Renal cortex interstitium (tissue), 11 donors: ENCODE measurements around the gene RNF6. TPM values are rescaled to one million over a fixed set of nuclear protein-coding genes. Genes with fewer than 3 reads are reported as not detected.

ENCODE experiments used
- DNase-seq, 11 donors: peaks; one replicate each; pipeline ENCODE4 v3.0.0-alpha.2; 2013; ENCODE audit warnings: low read depth in 9 of 11, low spot score in 4 of 11; ENCODE audit errors: extremely low read depth in 1 of 11
- polyA plus RNA-seq, 3 donors: library from polyadenylated mRNA; unstranded; fragments of 120-200 nt; gene quantifications; one replicate each; pipeline ENCODE4 v1.2.1, GENCODE V29; 2013; ENCODE audit not compliant: insufficient read length in 3 of 3

RNF6 gene
- polyA plus RNA-seq, 3 donors, result 33.4 to 38.6 (median 34.5) TPM

DNA sequence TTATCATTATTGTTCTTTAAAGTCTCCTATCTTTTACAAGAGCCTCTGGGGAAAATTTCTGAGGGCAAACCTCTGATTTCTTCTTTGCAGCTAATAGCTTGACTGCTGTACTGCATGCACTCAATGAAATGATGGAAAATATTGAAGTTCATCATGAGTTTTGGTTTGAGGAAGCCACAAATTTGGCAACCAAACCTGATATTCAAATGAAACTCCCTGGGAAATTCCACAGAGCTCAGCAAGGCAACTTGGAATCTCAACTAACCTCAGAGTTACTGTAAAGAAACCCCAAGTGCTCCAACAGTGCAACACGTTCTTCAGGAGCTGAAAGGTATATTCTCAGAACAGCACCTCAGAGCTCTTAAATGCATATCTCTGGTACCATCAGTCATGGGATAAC is 14.2 kb upstream of the RNF6 start:
- no peak for DNase-seq

DNA sequence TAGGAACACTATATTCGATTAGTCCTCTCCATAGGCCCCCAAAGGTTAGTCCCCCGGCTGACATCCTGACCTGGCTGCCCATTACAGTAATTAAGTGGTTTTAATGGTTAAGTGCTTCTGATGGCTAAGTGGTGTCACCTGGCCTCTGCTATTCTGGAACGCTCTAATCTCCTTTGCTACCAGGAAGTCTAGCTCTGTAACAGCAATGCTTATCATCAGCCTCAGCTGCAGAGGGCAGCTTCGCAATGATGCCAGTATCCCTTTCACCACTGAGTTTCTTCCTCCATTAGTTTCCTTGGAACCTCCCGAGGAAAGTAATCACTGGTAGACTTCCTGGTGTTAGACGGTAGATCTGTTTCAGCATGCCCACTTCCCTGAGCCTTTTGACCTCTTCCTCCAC is 8.6 kb upstream of the RNF6 start:
- no peak for DNase-seq

DNA sequence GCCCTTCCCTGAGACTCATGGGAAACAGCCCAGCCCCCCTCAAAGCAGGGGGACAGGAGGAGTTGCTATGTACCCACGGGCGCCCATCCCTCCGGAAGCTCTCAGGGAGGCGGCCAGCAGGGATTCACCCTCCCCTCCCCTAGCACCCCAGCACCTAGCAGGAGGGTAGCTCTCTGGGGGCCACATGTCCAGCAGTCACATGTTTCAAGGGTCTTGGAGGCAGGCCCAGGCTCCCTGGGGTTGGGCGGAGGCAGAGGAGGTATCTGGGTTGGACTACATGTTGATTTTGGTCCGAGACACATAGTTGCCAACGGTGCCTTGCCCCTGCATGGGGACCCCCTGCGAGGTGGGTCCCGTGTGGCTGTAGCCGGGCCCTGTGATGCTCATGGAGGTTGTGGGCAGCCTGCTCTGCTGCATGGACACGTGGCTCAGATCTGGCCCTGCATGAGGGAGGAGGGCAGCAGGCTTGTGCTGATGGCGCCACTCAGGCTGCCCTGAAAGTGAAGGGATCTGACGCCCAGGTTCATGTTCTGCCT is 7.0 kb upstream of the RNF6 start:
- DNase-seq, result no peak

DNA sequence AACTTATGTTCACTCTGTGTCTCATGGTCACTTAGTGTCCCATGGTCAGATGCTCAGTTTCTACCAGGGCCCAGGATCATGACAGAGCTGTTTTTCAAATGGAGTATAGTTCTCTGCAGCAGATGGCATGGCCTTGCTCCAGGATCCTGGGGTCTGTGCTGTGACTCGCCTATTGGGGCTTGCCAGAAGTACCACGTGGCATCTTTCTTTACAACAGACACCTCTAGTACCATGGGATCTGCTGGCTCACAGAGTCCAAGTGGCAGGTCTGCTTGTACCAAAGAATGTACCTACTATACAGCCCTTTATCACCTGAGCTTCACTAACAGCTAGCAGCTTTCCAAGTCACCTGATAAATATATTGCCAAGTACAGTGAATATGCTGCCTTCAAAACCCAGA is 6.0 kb upstream of the RNF6 start:
- no peak for DNase-seq

DNA sequence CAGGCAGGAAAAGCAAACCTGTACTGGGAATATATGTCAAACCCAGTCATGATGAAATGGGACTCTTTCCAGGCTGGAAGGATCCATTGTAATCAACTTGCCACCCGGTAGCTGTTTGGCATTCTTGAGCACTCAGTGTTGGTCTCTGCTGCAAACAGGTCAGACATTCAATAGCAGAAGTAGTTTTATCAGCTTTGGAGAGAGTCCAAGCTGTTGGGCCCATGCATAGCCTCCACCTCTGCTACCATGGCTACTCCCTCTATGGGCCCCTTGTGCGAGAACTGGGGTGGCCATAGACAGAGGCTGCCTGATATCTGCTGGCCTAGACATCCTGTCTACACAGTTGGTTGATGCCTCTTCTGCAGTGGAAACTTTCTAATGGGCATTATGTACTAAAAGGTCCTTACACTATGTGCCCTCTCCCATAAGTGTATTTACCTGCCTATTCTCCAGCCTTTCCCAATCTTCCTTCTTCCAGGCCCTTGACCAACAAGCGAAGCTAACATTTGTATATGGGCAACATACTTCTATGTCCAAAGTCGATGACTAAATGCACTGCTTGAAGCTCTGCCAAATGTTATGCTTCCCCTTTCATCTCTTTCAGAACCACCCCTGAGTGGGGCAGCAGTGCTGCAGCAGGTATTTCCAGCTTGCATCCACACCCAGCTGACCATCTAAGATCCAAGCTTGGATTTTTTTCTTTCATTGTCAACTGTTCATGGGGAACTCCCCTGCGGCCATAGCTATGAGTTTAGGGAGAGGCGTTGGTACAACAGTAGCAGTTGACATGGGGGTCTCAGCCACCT is 5.3 kb upstream of the RNF6 start:
- DNase-seq, result no peak

DNA sequence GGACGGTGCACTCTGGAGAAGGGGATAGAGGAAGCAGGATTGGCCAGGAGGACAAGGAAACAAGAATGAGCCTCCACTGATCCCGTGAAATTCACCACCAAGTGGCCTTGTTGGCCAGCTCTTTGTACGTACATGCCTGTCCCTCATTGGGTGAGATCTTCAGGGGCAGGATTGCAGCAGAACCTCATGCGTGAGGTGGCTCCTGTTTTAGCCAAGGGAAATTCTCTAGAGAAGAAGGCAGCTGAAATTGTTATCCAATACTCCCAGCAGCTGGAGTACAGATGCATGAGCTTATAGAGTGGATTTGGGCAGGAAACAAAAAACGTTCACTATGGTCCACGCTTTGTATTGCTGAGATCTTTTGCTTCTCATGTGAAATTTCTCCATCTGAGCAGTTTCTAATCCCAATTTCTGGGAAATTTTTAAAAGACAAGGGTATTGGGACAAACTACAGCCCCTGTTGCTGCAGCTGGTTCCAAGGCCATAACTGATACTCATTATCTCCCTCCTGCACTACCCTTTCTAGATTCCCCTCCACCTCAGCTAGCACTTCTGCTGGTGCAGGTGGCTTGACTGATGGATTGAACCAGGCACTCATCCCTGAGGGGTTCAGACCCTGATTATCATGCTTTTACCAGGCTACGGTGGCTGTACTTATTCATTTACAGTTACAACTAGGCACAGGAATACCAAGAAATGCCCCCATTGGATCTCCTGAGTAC is 3.9 kb upstream of the RNF6 start:
- no peak for DNase-seq

DNA sequence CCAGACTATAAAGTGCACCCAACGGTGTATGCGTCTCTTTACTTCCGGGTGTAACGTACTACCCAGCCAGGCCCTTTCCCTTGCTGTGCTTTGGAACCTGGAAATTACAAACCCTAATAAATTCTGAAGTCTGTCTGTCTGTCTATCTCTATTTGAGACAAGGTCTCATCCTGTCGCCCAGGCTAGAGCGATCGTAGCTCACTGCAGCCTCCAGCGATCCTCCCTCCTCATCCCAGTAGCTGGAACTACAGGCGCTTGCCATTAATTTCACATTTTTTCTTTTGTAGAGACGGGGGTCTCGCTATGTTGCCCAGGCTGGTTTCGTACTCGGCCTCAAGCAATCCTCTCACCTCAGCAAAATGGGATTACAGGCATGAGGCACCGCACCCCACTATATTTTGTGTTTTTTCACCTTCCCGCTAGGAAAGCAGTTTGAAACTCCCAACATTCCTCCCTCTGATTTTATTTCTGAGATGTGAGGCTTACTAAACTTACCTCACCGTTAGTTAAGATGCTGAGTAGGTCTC is 469 bp upstream of the RNF6 start:
- DNase-seq, result no peak

DNA sequence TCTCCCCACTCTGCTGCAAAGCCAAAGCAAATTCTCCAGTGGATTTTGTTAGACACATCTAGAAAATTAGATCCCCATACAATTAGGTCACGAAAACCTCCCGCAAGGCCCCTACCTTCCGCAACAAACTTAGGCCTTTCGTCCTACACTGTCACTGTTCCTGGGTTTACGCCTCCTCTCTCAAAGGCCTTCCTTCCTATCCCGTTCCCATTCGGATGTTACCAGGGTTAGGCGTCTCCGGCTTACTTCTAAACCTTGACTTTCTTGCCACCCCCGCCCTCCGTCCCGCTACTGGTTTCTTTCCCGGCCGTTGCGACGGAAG is 754 bp downstream of the RNF6 start:
- no peak for DNase-seq

DNA sequence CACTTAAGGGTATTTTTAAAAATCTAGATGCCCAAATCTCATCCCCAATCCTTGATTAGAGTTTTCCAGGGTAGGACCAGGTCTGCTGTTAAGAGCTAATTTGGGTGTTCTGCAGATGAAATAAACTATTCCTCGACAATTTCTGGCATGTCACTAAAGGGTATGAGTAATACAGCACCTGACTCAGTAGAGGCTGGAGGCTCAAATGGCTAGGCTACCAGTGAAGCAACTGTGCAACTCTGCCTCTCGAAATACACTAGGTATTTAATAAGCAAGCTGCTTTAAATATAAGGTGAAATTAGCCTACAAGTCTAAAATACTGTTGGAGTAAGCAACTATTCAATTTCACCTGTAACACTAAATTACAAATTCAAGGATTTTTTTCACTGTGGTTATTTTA is 1.5 kb downstream of the RNF6 start:
- DNase-seq, result no peak

DNA sequence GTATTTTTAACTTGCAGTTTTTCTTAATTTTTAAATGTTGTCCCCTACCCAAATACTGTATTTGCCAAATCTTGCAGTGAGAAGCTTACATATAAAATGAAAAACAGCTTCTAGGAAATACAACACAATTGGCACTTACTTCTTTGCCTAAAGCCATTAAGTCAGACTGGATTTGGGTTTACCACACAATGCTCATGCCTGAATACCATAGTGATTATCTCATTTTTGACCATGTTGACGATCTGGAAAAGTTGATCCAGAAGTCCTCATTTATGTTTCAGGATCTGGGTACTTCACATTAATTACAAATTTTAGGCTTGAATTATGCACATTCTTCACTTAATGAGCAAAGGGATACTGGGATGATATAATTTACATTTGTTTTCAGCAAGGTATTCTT is 2.4 kb downstream of the RNF6 start:
- DNase-seq, result no peak

DNA sequence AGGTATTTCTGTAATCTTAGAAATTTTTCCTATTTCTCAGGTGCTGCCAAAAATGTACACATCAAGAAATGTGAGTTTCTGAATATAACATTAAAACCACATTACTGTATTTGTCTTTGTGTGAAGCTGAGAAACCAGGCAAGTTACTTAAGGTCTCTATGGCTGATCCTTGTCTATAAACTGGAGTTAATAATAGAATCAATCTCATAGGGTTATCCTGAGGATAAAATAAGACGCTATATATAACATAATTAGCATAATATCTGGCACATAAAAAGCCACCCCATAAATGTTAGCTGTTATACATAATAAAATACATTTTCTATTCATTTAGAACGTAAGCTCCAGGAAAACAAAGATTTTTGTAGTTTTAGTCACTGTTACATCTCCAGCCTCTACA is 6.1 kb downstream of the RNF6 start:
- DNase-seq, result no peak

DNA sequence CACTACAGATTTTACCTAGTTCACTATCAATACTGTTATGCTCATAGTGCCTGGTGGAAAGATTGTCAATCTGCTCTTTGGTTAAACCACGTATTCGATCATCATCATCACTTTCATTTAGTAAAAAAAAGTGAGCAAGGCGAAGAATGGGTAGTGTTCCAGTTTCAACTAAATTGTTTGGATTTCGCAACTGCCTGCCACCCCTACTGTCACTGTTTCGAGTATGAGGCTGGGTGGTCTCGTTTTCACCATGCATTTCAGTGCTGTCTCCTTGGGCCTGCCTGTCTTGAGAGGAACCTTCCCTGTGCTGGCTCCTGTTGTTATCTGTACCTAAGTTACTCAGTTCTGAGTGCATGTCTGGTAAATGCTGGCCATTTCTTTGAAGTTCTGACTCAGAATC is 8.1 kb downstream of the RNF6 start:
- DNase-seq, result no peak

DNA sequence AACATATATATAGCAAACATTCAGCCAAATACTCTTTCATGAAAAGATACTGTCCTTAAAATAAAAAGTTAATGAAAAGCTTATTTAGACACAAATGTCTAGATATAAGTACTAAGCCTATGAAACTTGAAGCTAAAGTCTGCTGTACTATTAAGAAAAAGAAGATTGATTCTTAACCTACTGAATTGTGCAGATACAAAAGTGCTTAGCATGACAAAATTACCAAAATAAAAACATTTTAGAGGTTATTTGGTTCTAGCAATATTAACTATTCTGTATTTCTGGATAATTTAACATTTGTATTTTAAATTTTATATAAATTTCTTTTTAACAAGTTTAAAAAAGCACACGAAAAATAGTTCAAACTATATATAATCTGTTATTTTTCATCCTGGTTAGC is 8.8 kb downstream of the RNF6 start:
- DNase-seq, result no peak

DNA sequence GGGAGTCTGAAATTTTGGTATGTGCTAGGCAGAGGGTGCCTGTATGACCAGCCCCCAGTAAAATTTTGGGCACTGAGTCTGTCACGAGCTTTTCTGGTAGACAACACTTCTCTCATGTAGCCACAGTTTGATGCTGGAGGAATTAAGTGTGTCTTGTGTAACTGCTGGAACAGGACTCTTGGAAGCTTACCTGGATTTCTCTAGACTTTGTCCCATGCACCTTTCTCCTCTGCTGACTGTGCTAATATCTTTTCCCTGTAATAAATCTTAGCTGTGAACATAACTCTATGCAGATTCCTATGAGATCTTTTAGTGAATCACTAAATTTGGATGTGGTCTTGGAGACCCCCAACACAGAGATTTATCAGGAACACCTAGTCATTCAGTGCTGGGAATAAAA is 13.8 kb downstream of the RNF6 start:
- no peak for DNase-seq

DNA sequence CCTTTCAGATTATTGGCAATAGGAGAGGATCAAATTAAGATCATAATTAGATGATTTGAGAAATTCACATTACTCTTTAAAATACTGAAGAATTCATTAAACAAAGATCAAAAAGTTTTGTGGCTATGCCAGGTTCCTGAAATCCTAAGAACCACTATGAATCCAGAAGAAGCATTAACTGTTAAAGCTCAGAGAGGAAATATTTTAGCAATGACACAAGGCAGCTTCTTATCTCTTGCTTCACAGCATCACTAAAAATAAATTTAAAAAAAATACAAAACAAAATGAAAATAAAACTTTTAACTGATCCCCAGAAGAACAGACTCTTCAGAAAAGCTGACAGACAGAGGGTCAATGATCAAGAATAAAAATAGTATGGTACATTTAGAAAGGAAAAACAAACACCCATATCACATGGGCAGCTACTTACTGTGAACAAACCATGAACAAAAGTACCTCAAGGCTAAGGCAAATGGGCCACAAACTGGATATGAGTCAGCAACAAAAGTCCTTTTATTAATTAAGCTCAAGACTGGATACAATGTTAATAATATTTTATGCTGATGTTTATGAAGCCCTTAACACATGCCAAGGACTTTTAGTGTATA is 19.6 kb downstream of the RNF6 start:
- no peak for DNase-seq

DNA sequence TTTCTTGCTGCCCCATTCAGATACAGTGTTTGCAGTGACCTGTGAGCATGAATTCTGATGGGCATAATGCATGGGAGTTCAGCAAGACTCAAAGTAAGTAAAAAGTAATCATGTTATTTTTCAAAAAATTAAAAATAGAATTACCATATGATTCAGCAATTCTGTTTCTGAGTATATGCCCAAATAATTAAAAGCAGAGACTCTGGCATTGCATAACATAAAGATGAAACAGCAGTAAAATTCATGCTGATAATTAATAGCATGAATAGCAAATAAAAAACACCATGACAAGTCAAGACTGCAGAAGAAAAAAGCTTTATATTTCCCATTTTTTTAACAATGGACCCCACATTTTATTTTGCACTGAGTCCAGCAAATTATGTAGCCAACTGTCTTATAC is 21.3 kb downstream of the RNF6 start:
- DNase-seq, result no peak

DNA sequence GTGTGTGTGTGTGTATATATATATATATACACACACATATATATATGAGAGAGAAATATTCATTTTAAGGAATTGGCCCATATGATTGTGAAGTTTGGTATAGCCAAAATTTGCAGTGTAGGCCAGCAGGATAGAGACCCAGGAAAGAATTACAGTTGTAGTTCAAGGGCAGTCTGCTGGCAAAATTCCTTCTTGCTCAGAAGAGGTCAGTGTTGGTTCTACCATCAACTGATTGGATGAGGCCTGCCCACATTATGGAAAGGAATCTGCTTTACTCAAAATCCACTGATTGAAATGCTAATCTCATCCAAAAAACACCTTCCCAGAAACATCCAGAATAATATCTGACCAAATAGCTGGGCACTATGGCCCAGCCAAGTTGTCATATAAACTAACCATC is 24.0 kb downstream of the RNF6 start:
- no peak for DNase-seq

DNA sequence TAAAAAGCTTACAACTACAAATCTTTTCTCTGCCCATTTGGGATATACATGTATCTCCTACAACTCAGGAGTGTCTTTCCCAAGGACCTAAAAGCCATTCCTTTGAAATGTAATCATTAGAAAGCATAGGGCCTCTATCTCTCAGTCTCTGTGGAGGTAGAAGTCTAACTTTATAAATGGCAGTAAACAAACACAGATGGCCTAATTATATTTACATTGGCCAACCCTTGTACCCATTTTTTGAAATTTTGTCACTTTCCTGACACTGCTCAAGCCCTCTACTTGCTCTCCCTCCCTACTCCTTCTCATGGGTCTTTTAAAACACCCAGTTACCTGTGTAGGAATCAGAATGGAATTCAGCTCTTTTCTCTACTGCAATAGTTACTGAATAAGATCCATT is 24.8 kb downstream of the RNF6 start:
- no peak for DNase-seq

DNA sequence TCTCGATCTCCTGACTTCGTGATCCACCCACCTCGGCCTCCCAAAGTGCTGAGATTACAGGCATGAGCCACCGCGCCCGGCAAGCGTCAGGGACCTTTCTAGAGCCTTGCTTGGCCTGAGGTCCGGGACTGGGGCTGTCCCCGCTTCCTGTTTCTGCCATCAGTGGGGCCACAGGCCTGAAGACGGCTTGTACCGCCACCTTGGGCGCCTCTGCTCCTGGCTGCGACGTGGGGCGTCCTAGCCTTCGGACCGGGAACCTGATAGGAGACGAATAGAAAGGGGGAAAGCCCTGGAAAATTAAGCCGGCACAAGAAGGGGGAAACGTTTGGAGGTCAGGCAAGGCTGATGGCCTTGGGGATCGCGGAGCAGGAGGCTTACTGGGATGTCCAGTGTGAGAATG is 35.1 kb downstream of the RNF6 start:
- DNase-seq, result no peak
